Uterus (tissue), 4 donors: ENCODE data around the gene SND1. TPM values are rescaled to one million over a fixed set of nuclear protein-coding genes. Genes with fewer than 3 reads are reported as not detected.

Source experiments
- DNase-seq, 2 donors: peaks; one replicate each; pipeline ENCODE4 v3.0.0-alpha.2; 2019 to 2020
- H3K27ac ChIP-seq, 2 donors: fragments of 200-600 bp; sonication (generic); 1 replicate in 1 of 2; 2 replicates in 1 of 2; pipeline ENCODE4 v1.5.1; 2016 to 2018
- H3K27me3 ChIP-seq, 2 donors: fragments of 200-600 bp; sonication (generic); one replicate each; pipeline ENCODE4 v1.5.1; 2018 to 2019; ENCODE audit warnings: control low read depth in 1 of 2
- H3K36me3 ChIP-seq, 2 donors: fragments of 200-600 bp; sonication (generic); one replicate each; pipeline ENCODE4 v1.5.1; 2019; ENCODE audit warnings: control low read depth in 1 of 2
- H3K4me1 ChIP-seq, 2 donors: fragments of 200-600 bp; sonication (generic); one replicate each; pipeline ENCODE4 v1.5.1; 2018 to 2019; ENCODE audit warnings: control low read depth in 1 of 2
- H3K4me3 ChIP-seq, 2 donors: fragments of 200-600 bp; sonication (generic); 1 replicate in 1 of 2; 2 replicates in 1 of 2; pipeline ENCODE4 v1.5.1; 2018 to 2019; ENCODE audit warnings: mild to moderate bottlenecking in 1 of 2
- H3K9me3 ChIP-seq, 2 donors: fragments of 200-600 bp; sonication (generic); one replicate each; pipeline ENCODE4 v1.5.1; 2019; ENCODE audit warnings: control low read depth in 1 of 2
- POLR2A ChIP-seq, 2 donors: fragments of 450-650 bp; IDR thresholded peaks; one replicate each; pipeline ENCODE4 v1.6.1; 2016; ENCODE audit warnings: antibody characterized with exemption in 2 of 2, mild to moderate bottlenecking in 1 of 2, moderate library complexity in 1 of 2
- intact Hi-C: fragments of 100-400 bp; cut with DNase I; formaldehyde crosslinking; loops from one replicate; pipeline ENCODE4 v1.15.1; 2023; ENCODE audit warnings: low total_unique reads
- total RNA-seq, 4 donors: library from RNA; depleted of rRNA in 3 of 4; stranded (reverse); fragments of >200 nt in 3 of 4; gene quantifications; one replicate each; pipeline versions ENCODE4 v1.1.0 to v1.2.4, GENCODE V29; 2014 to 2023
- TF ChIP-seq, protein P1 (sequence below), 4 experiments: fragments of 200-600 bp in 2 of 4; fragments of 450-650 bp in 2 of 4; sonication (generic) in 2 of 4; IDR thresholded peaks; one replicate each; pipeline ENCODE4 v1.5.1; 2016 to 2019; ENCODE audit warnings: antibody characterized with exemption in 4 of 4, mild to moderate bottlenecking in 2 of 4, moderate library complexity in 1 of 4
- donor health status: DM: yes; HTN: yes; CAD: no.

The SND1 gene
- total RNA-seq, 4 donors from 2014 or later = 54.8 to 192 (median 117) TPM

GRCh38 chr7:127810113-127810512, 158.1 kb downstream of the SND1 start:
- Histone ChIP-seq H3K9me3 (no peaks in the 10 kb centered on the region), H3K27me3 (no peaks in the 10 kb centered on the region), H3K4me3 (no peak overlapping the region), H3K4me1 (no peaks in the 10 kb centered on the region), H3K27ac (no peak overlapping the region), H3K36me3 (no peaks in the 10 kb centered on the region)
- TF ChIP-seq POLR2A (IDR thresholded peaks at IDR 0.05) = no peak
- TF ChIP-seq, protein P1, sequence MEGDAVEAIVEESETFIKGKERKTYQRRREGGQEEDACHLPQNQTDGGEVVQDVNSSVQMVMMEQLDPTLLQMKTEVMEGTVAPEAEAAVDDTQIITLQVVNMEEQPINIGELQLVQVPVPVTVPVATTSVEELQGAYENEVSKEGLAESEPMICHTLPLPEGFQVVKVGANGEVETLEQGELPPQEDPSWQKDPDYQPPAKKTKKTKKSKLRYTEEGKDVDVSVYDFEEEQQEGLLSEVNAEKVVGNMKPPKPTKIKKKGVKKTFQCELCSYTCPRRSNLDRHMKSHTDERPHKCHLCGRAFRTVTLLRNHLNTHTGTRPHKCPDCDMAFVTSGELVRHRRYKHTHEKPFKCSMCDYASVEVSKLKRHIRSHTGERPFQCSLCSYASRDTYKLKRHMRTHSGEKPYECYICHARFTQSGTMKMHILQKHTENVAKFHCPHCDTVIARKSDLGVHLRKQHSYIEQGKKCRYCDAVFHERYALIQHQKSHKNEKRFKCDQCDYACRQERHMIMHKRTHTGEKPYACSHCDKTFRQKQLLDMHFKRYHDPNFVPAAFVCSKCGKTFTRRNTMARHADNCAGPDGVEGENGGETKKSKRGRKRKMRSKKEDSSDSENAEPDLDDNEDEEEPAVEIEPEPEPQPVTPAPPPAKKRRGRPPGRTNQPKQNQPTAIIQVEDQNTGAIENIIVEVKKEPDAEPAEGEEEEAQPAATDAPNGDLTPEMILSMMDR (IDR thresholded peaks at IDR 0.05) = no peak
- DNase-seq = no peak
- intact Hi-C loops = no loop called here

GRCh38 chr7:127810696-127811660, 159.0 kb downstream of the SND1 start:
- Histone ChIP-seq H3K27ac (no peak overlapping the region), H3K4me1 (no peaks in the 10 kb centered on the region), H3K27me3 (no peaks in the 10 kb centered on the region), H3K9me3 (no peaks in the 10 kb centered on the region), H3K36me3 (no peaks in the 10 kb centered on the region), H3K4me3 (no peak overlapping the region)
- TF ChIP-seq POLR2A (IDR thresholded peaks at IDR 0.05) = no peak
- TF ChIP-seq, protein P1 (IDR thresholded peaks at IDR 0.05) = no peak
- DNase-seq = no peak
- intact Hi-C loops = no loop called here

- Histone ChIP-seq H3K36me3 (no peaks in the 10 kb centered on the region), H3K4me3 (no peak overlapping the region), H3K4me1 (no peaks in the 10 kb centered on the region), H3K9me3 (no peaks in the 10 kb centered on the region), H3K27me3 (no peaks in the 10 kb centered on the region), H3K27ac (no peak overlapping the region)
- TF ChIP-seq, protein P1 (IDR thresholded peaks at IDR 0.05) = no peak
- no peak for TF ChIP-seq POLR2A (IDR thresholded peaks at IDR 0.05)
- DNase-seq = no peak
- intact Hi-C loops = no loop called here
Observed at GRCh38 chr7:127812540-127812939, 160.5 kb downstream of the SND1 start.

DNA sequence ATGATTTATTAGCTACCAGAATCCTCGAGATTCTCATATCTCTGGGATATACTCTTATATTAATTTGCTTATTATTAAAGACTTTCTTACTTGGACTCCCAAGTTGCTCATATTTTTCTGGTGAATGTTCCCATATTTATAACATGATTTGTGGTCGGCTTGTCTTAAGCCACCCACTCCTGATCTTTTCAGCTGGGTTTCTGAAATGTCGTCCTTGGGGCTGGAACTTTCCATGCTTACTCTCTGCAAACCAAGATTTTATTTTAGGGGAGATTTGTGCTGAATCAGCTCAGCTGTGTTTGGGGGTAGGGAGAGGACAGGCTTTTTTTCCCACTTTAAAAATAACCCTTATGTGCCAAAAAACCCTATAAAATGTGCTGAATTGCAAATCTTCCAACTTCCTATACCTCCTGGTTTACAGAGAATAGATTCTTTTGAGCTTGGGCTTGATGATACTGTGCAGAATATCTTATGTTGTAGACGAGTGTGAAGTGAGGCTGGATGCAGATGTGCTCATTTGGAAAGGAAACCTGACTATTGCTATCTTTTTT, 162.1 kb downstream of the SND1 start:
- Histone ChIP-seq H3K36me3 (no peaks in the 10 kb centered on the region), H3K4me1 (no peaks in the 10 kb centered on the region), H3K27ac (no peak overlapping the region), H3K9me3 (no peaks in the 10 kb centered on the region), H3K27me3 (no peaks in the 10 kb centered on the region), H3K4me3 (no peak overlapping the region)
- TF ChIP-seq POLR2A (IDR thresholded peaks at IDR 0.05) = no peak
- TF ChIP-seq, protein P1 (IDR thresholded peaks at IDR 0.05) = no peak
- DNase-seq = no peak
- intact Hi-C loops = no loop called here

GRCh38 chr7:127815631-127816145, 163.7 kb downstream of the SND1 start:
- no peak overlapping the region for H3K27ac ChIP-seq
- no peaks in the 10 kb centered on the region for H3K27me3 ChIP-seq
- H3K36me3 ChIP-seq = no peaks in the 10 kb centered on the region
- no peaks in the 10 kb centered on the region for H3K9me3 ChIP-seq
- H3K4me1 ChIP-seq = peaks cover 0 to 4% of the 10 kb centered on the region in 2 donors
- intact Hi-C loops = no loop called here
- TF ChIP-seq POLR2A (IDR thresholded peaks at IDR 0.05) = no peak
- TF ChIP-seq, protein P1 (IDR thresholded peaks at IDR 0.05) = no peak
- no peak overlapping the region for H3K4me3 ChIP-seq
- DNase-seq = no peak
